ENCODE data around the gene MAP7. TPM values are rescaled to one million over a fixed set of nuclear protein-coding genes. Genes with fewer than 3 reads are reported as not detected.

Gene MAP7
- total RNA-seq, 1 donor from 2014 or later: 3.9 TPM

GRCh38 chr6:136566851-136567250 lies 16.6 kb upstream of the MAP7 start:
- no peak for DNase-seq
- intact Hi-C loops (cut with micrococcal nuclease): no loop called here
- ATAC-seq: no peak

GRCh38 chr6:136566007-136566487 lies 15.8 kb upstream of the MAP7 start:
- ATAC-seq: no peak
- DNase-seq: peak; percentile 35
- intact Hi-C loops (cut with micrococcal nuclease): no loop called here

- intact Hi-C loops (cut with micrococcal nuclease): no loop called here
- DNase-seq: no peak
- ATAC-seq: no peak
These were observed 14.0 kb upstream of the MAP7 start for GRCh38 chr6:136564180-136564579.

- ATAC-seq (no peak), DNase-seq (no peak)
- intact Hi-C loops (cut with micrococcal nuclease): no loop called here
These were observed 13.3 kb upstream of the MAP7 start for GRCh38 chr6:136563386-136564152.

GRCh38 chr6:136562211-136562610 lies 12.0 kb upstream of the MAP7 start:
- no peak for DNase-seq
- intact Hi-C loops (cut with micrococcal nuclease): no loop called here
- no peak for ATAC-seq

- intact Hi-C loops (cut with micrococcal nuclease): no loop called here
- DNase-seq: no peak
- no peak for ATAC-seq
These were observed 3.1 kb upstream of the MAP7 start for GRCh38 chr6:136553166-136553787.

GRCh38 chr6:136552054-136552453 lies 1.8 kb upstream of the MAP7 start:
- DNase-seq (no peak), ATAC-seq (no peak)
- intact Hi-C loops (cut with micrococcal nuclease): no loop called here

- ATAC-seq: no peak
- DNase-seq: no peak
- intact Hi-C loops (cut with micrococcal nuclease): no loop called here
These were observed 881 bp upstream of the MAP7 start for GRCh38 chr6:136551103-136551502.

- intact Hi-C loops (cut with micrococcal nuclease): no loop called here
- peak; percentile 86 for ATAC-seq
- no peak for DNase-seq
These were observed 235 bp downstream of the MAP7 start for GRCh38 chr6:136550045-136550329.

GRCh38 chr6:136549300-136550044 lies 750 bp downstream of the MAP7 start:
- DNase-seq (no peak), ATAC-seq (peak; percentile 10)
- intact Hi-C loops (cut with micrococcal nuclease): no loop called here

- ATAC-seq: no peak
- intact Hi-C loops (cut with micrococcal nuclease): no loop called here
- no peak for DNase-seq
These were observed 1.5 kb downstream of the MAP7 start for GRCh38 chr6:136548582-136549299.

GRCh38 chr6:136547871-136548270 lies 2.4 kb downstream of the MAP7 start:
- DNase-seq (no peak), ATAC-seq (no peak)

GRCh38 chr6:136547336-136547735 lies 2.9 kb downstream of the MAP7 start:
- ATAC-seq: no peak
- intact Hi-C loops (cut with micrococcal nuclease): no loop called here
- no peak for DNase-seq

More at GRCh38 chr6:136547871-136548270, 2.4 kb downstream of the MAP7 start:
- intact Hi-C loops (cut with micrococcal nuclease): no loop called here

GRCh38 chr6:136546331-136546730 lies 3.9 kb downstream of the MAP7 start:
- intact Hi-C loops (cut with micrococcal nuclease): no loop called here
- DNase-seq: no peak
- ATAC-seq: no peak

- ATAC-seq (no peak), DNase-seq (no peak)
- intact Hi-C loops (cut with micrococcal nuclease): no loop called here
These were observed 5.9 kb downstream of the MAP7 start for GRCh38 chr6:136544326-136544725.

GRCh38 chr6:136541395-136541794 lies 8.8 kb downstream of the MAP7 start:
- no peak for ATAC-seq
- intact Hi-C loops (cut with micrococcal nuclease): no loop called here
- no peak for DNase-seq

- no peak for ATAC-seq
- no peak for DNase-seq
- intact Hi-C loops (cut with micrococcal nuclease): no loop called here
These were observed 10.1 kb downstream of the MAP7 start for GRCh38 chr6:136539967-136540652.

GRCh38 chr6:136538836-136539235 lies 11.4 kb downstream of the MAP7 start:
- no peak for ATAC-seq
- DNase-seq: no peak
- intact Hi-C loops (cut with micrococcal nuclease): no loop called here
